Spinal cord (tissue), 10 donors: Measurements from ENCODE around the gene CRADD. TPM values are rescaled to one million over a fixed set of nuclear protein-coding genes. Genes with fewer than 3 reads are reported as not detected.

Experiments used
- DNase-seq, 6 donors: peaks; one replicate each; pipeline versions ENCODE4 v3.0.0 to v3.0.0-alpha.2; 2013 to 2015; ENCODE audit warnings: low spot score in 6 of 6, low read depth in 4 of 6
- H3K27ac ChIP-seq: one replicate; pipeline ENCODE4 v1.5.1; 2013; ENCODE audit warnings: low read depth, low read length, control low read depth
- H3K27me3 ChIP-seq: one replicate; pipeline ENCODE4 v1.6.1; 2013; ENCODE audit warnings: low read length; ENCODE audit not compliant: control insufficient read depth, insufficient read depth
- H3K36me3 ChIP-seq: one replicate; pipeline ENCODE4 v1.6.1; 2013; ENCODE audit warnings: low read length; ENCODE audit not compliant: control insufficient read depth, insufficient read depth
- H3K4me1 ChIP-seq: one replicate; pipeline ENCODE4 v1.6.1; 2013; ENCODE audit warnings: low read length; ENCODE audit not compliant: control insufficient read depth, insufficient read depth
- H3K4me3 ChIP-seq: one replicate; pipeline ENCODE4 v1.5.1; 2013; ENCODE audit warnings: low read depth, low read length, control low read depth
- H3K9me3 ChIP-seq: one replicate; pipeline ENCODE4 v1.6.1; 2013; ENCODE audit warnings: low read length; ENCODE audit not compliant: control insufficient read depth, insufficient read depth
- WGBS: methylation state at CpG from one replicate; pipeline ENCODE4 v1.1.5; 2013; ENCODE audit warnings: missing lambda C conversion rate; ENCODE audit not compliant: insufficient coverage; 5-methylcytosine and 5-hydroxymethylcytosine counted together
- polyA plus RNA-seq, 2 donors: library from polyadenylated mRNA; unstranded; fragments of 120-200 nt; gene quantifications; one replicate each; pipeline ENCODE4 v1.2.1, GENCODE V29; 2013; ENCODE audit not compliant: insufficient read length in 2 of 2
- total RNA-seq, 2 donors: library from RNA; depleted of rRNA in 1 of 2; stranded (reverse); fragments of 120-200 nt in 1 of 2; fragments of >200 nt in 1 of 2; gene quantifications; one replicate each; pipeline versions ENCODE4 v1.2.3 to v1.2.4, GENCODE V29; 2013 to 2014
- donor health status: healthy.

Gene CRADD
- total and polyA plus RNA-seq, 4 donors = 11.2 to 19.9 (median 15.2) TPM

DNA sequence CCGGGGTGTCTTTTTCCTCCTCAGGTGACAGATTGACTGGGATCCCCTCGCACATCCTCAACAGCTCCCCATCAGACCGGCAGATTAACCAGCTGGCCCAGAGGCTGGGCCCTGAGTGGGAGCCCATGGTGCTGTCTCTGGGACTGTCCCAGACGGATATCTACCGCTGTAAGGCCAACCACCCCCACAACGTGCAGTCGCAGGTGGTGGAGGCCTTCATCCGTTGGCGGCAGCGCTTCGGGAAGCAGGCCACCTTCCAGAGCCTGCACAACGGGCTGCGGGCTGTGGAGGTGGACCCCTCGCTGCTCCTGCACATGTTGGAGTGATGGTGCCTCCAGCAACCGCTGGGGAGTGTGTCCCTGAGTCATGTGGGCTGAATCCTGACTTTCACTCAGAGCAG lies 172.8 kb downstream of the CRADD start:
- Histone ChIP-seq H3K27me3 (no peaks in the 10 kb centered on the region), H3K27ac (no peak overlapping the region), H3K4me1 (peaks cover 13% of the 10 kb centered on the region), H3K4me3 (no peak overlapping the region), H3K36me3 (no peaks in the 10 kb centered on the region), H3K9me3 (no peaks in the 10 kb centered on the region)
- 95% methylated on average over 15 of the region's 15 CpGs for WGBS
- DNase-seq = no peak

DNA sequence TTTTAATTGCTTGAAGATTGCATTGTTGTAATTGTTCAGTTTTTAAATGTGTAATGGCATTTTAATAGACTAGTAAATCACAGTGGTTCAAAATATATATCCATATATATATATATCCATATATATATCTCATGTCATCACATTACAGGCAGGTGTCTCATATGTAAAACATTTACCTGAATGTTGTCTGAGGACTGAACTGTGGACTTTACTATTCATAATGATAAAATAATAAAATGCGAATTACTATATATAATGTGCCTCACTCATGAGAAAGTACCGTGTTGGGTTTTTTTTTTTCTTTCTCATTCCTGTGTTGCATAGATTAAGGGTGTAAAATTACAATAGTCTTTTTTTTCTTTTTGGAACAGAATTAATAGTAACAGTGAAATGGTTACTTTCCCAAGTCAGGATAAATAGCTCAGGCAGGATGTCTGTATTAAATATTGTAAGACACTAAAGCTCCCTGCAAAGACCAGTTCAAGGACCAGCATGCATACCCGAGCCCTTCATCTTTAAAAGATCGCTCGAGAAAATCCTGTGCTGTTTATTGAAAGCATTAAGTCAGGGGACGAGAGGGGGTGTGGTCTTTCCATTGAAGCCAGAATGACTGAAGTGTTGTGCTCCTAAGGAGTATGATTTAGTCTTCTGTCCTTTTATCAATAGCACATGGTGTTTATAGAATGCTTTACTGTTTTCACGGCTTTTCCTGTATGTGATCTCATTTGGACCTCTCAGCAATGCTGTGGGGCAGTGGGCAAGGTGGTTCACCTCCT lies 173.5 kb downstream of the CRADD start:
- no peak overlapping the region for H3K4me3 ChIP-seq
- H3K27ac ChIP-seq = no peak overlapping the region
- WGBS = 60% methylated on average over 4 of the region's 7 CpGs
- no peaks in the 10 kb centered on the region for H3K9me3 ChIP-seq
- no peak for DNase-seq
- peaks cover 13% of the 10 kb centered on the region for H3K4me1 ChIP-seq
- H3K27me3 ChIP-seq = no peaks in the 10 kb centered on the region
- H3K36me3 ChIP-seq = no peaks in the 10 kb centered on the region

DNA sequence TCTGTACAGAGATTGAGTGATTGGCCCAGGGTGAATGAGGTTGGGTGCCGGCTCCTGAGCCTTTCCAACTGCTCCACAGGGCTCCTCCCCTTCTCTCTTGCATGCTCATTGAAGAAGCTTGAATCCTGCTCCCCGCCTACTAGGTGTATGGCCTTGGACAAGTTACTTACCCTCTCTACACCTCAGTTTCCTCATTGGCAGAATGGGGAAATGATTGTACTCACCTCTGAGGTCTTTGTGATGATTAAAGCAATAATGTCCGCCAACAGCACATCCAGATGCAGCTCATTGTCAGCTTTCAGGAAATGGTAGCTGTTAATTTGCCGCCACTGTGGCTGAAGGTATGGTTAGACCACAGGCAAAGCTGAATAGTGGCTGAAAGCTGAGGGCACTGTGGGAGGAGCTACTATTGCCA lies 174.1 kb downstream of the CRADD start:
- Histone ChIP-seq H3K9me3 (no peaks in the 10 kb centered on the region), H3K27ac (no peak overlapping the region), H3K27me3 (no peaks in the 10 kb centered on the region), H3K4me1 (peaks cover 13% of the 10 kb centered on the region), H3K4me3 (no peak overlapping the region), H3K36me3 (no peaks in the 10 kb centered on the region)
- DNase-seq = no peak
- WGBS = no CpG with 5 or more reads among the region's 4 CpGs

DNA sequence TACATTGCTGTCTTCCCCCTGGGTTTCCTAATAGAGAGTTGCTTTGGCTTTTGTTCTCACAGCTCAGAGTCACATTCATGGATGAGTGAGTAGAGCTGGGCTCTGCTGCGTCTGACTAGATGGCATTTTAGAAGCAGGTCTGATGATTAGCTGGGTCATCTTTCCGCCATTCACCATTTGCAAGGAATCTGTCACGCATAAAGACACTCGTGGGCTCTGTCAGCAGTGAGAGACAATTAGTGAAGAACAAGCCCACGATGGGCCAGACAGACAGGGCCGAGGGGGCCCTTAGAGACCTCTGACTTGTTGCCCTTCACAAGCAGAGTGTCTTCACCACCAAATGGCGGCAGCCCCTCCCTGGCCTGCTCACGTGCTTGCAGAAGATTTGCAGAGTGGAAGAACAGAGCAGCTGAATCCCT lies 175.0 kb downstream of the CRADD start:
- 37% methylated on average over 7 of the region's 8 CpGs for WGBS
- peak in 1 of 6 donors; percentile 82 for DNase-seq

GRCh38 chr12:93853698-93854478 lies 176.7 kb downstream of the CRADD start:
- H3K36me3 ChIP-seq = no peaks in the 10 kb centered on the region
- no peak overlapping the region for H3K4me3 ChIP-seq
- no peaks in the 10 kb centered on the region for H3K9me3 ChIP-seq
- H3K27ac ChIP-seq = no peak overlapping the region
- peaks cover 16% of the 10 kb centered on the region for H3K4me1 ChIP-seq
- DNase-seq = peak in 1 of 6 donors; percentile 34
- no peaks in the 10 kb centered on the region for H3K27me3 ChIP-seq
- 80% methylated on average over 10 of the region's 17 CpGs for WGBS

More for the DNA sequence above, 175.0 kb downstream of the CRADD start:
- H3K9me3 ChIP-seq = no peaks in the 10 kb centered on the region
- H3K27ac ChIP-seq = no peak overlapping the region
- H3K27me3 ChIP-seq = no peaks in the 10 kb centered on the region
- H3K4me3 ChIP-seq = no peak overlapping the region
- H3K36me3 ChIP-seq = no peaks in the 10 kb centered on the region
- peaks cover 13% of the 10 kb centered on the region for H3K4me1 ChIP-seq

DNA sequence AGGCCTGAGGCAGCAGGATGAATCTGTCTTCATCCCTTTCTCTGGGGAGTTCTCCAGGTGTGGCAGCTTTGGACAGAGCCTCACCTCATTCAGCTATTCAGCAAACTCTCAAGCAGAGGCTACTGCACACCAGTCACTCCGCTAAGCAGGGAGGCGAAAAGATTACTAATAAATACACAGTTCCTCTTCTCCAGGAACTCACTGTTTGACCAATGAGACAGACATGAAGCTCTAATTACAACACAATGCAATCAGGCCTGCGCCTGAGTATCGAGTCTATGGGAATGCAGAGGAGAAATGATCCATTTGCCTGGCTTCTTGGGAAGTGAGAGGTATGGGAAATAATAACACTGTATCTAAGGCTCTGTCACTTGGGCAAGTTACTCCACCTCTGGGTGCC lies 178.1 kb downstream of the CRADD start:
- no peak for DNase-seq
- no CpG with 5 or more reads among the region's 4 CpGs for WGBS
- Histone ChIP-seq H3K4me1 (peaks cover 13% of the 10 kb centered on the region), H3K4me3 (no peak overlapping the region), H3K9me3 (no peaks in the 10 kb centered on the region), H3K36me3 (no peaks in the 10 kb centered on the region), H3K27me3 (no peaks in the 10 kb centered on the region), H3K27ac (no peak overlapping the region)

- H3K36me3 ChIP-seq = no peaks in the 10 kb centered on the region
- no peak overlapping the region for H3K27ac ChIP-seq
- DNase-seq = no peak
- no peaks in the 10 kb centered on the region for H3K9me3 ChIP-seq
- H3K27me3 ChIP-seq = no peaks in the 10 kb centered on the region
- peaks cover 13% of the 10 kb centered on the region for H3K4me1 ChIP-seq
- no peak overlapping the region for H3K4me3 ChIP-seq
Measured at GRCh38 chr12:93856611-93857010, 179.4 kb downstream of the CRADD start.

GRCh38 chr12:93857279-93857938 lies 180.2 kb downstream of the CRADD start:
- H3K27ac ChIP-seq = no peak overlapping the region
- H3K9me3 ChIP-seq = no peaks in the 10 kb centered on the region
- peak in 1 of 6 donors; percentile 50 for DNase-seq
- no peaks in the 10 kb centered on the region for H3K27me3 ChIP-seq
- H3K4me3 ChIP-seq = no peak overlapping the region
- peaks cover 9% of the 10 kb centered on the region for H3K4me1 ChIP-seq
- WGBS = 40% methylated on average over 2 of the region's 5 CpGs
- H3K36me3 ChIP-seq = no peaks in the 10 kb centered on the region

GRCh38 chr12:93857991-93858447 lies 180.8 kb downstream of the CRADD start:
- H3K9me3 ChIP-seq = no peaks in the 10 kb centered on the region
- no peaks in the 10 kb centered on the region for H3K36me3 ChIP-seq
- DNase-seq = peak in 1 of 6 donors; percentile 67
- H3K27me3 ChIP-seq = no peaks in the 10 kb centered on the region
- no peak overlapping the region for H3K27ac ChIP-seq
- no peak overlapping the region for H3K4me3 ChIP-seq
- no CpG with 5 or more reads among the region's 2 CpGs for WGBS
- H3K4me1 ChIP-seq = peaks cover 9% of the 10 kb centered on the region
